ENCODE results near the gene SNX24.
"Not testable (repeated sequence)": the region's sequence is repeated elsewhere in the genome, so short reads cannot be mapped to it uniquely, and the experiment has no call there.

SNX24 gene

DNA sequence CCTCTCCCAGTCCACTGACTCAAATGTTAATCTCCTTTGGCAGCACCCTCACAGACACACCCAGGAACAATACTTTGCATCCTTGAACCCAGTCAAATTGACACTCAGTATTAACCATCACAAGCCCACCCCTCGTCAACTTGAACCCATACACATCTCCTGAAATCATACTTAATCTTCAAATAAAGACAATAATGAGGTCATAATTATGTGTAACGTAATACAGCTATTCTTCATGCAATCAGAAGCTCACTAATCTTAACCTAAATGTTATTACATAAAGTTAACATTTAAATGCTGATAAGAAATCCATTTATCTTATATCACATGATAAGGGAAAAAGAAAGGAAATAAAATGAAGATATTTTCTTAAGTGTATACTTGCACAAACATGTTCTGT lies 125.9 kb downstream of the SNX24 start:
- no peak for DNase-seq

DNA sequence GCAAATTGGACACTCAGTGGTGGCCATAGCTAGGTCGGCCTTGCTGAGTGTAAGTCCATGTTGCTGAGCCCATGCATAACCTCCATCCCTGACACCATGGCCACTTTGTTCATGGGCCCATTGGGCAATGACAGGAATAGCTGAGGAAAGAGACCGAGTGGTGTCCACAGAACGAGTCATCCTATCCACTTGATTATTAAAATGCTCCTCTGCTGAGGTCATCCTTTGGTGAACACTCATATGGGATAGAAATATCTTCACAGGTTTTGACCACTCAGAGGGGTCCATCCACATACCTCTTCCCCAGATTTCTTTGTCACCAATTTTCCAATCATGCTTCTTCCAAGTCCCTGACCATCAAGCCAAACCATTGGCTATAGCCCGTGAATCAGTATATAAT lies 127.5 kb downstream of the SNX24 start:
- no peak for DNase-seq

DNA sequence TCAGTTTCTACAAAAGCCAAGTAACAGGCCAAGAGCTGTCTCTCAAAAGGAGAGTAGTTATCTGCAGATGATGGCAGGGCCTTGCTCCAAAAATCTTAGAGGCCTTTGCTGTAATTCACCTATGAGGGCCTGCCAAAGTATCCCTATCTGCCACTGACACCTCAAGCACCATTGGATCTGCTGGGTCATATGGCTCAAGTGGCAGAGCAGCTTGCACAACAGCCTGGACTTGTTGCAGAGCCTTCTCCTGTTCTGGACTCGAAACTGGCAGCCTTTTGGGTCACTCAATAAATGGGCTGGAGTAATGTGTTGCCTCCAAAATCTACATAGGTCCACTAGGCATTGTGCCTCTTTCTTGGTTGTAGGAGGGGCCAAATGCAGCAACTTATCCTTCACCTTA lies 128.3 kb downstream of the SNX24 start:
- not testable (repeated sequence) for DNase-seq

DNA sequence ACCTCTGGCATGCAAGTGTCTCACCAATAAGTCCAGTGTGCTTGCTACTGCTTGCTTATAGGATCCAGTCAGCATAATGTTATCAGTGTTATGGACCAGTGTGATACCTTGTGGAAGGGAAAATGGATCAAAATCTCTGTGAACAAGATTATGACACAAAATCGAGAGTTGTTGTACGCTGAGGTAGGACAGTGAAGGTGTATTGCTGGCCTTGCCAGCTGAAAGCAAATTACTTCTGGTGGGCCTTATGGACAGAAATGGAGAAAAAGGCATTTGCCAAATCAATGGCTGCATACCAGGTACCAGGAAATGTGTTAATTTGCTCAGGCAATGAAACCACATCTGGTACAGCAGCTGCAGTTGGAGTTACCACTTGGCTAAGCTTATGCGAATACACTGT lies 128.8 kb downstream of the SNX24 start:
- not testable (repeated sequence) for DNase-seq

DNA sequence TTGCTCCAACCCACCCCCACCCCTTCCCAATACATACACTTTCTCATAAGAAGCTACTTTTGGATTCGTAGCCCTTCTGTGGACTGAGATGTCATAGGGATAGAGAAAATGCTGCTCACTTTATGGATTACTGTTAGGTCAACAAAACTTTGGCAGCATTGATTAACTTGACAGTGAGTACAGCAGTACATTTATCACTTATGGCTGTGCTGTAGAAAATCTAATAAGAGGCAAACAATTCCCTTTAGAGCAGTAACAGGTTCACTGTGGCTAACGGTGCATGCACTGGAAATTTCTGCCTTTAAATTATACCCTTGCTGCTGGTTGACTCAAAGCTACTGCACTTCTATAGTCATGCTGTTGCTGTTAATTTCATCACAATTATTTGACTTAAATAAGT lies 131.9 kb downstream of the SNX24 start:
- DNase-seq = no peak

DNA sequence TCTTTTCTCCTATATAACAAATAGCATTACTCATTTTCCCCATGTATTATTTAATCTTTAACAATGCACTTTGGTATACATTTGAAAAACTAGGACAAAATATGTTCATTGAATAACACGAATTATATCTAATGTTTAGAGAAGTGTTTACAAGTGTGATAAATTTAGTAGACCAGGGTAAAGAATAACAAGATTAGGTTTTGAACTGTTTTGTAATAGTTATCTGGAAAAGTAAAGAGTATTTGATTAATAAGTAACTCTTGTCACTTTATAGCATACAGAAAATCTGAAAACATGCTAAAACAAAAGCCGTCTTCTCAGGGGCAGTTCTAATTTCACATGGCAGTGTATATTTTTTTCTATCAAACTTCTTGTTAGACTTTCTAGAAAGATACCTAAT lies 132.7 kb downstream of the SNX24 start:
- no peak for DNase-seq

DNA sequence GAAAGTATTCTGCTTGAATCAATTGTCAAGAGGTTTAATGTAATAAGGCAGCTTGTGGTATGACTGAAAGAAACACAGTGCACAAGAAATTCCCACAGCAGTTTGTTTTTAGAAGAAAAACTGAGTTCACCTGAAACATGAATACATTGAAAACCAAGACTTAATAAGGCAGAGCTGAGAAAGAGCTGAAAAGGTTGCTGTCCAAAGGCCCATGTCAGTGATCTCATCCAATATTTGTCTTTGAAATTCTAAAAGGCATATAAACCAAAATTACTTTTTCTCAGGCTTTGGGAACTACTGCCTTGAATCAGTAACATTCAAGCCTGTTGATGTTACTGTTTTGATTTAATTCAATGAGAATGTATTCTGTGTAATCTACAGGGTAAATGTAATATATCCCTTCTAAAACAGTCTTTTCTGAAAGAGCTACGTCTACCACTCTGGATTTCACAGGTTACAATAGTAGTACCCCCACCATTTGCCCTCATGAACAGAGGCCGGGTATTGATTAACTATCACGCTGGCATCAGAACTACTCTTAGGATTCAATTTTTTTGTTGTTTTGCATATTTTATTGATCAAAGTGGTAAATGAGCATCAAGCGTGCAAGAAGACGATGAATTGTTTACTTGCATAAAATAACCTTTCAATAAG lies 133.4 kb downstream of the SNX24 start:
- no peak for DNase-seq

DNA sequence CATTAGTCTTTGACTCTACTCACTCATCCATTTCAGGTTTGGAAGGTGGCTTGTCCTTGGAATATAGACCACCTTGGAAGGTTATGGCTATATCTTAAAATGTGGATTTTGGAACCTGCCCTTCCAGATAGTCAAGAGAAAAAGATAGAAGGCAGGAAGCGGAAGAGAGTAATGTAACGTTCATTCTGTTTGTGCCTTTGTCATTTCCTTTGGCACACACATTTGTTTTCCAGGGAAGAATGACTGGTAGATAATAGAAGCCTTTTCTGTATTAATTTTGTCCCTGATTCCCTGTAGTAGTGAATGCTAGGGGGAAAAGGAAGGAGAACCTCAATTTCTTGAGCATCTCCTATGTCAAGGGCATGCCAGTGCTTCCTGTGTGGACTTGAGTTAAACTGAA lies 136.4 kb downstream of the SNX24 start:
- no peak for DNase-seq

DNA sequence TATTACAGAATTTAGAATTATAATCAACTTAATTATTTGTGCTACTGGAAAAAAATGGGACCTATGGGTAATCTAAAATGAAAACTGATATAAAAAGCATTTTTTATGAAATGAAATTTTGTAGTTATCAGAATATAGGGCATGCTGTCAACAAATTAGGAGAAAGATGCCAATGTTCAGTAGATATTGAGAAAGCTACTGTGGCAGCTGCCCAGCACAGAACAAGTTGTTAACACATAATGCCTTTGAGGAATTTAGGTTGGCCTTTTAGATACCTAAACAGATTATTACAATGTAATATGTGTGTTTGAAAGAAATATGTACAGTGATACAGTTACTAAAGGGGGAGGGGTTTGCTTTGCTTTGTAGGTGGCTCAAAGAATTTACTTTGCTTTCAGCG lies 137.0 kb downstream of the SNX24 start:
- DNase-seq = no peak

DNA sequence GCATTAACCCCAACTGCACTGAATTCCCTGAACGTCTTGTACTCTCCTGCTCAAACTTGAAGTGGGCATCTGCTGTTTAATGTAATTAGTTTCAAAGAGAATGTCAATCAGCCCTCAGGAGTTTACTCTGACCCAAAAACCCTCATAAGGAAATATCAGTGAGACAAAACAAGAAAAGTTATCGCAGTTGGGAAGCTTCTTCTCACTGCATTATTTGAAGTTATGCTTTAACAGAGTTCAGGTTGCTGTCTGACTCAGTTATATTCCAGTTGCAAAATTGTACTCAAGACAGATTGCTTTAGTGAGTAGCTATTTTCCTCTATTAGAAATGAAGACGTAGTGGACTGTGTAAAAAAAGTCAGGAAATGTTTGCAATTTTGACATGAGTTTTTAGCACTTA lies 139.0 kb downstream of the SNX24 start:
- DNase-seq = no peak

DNA sequence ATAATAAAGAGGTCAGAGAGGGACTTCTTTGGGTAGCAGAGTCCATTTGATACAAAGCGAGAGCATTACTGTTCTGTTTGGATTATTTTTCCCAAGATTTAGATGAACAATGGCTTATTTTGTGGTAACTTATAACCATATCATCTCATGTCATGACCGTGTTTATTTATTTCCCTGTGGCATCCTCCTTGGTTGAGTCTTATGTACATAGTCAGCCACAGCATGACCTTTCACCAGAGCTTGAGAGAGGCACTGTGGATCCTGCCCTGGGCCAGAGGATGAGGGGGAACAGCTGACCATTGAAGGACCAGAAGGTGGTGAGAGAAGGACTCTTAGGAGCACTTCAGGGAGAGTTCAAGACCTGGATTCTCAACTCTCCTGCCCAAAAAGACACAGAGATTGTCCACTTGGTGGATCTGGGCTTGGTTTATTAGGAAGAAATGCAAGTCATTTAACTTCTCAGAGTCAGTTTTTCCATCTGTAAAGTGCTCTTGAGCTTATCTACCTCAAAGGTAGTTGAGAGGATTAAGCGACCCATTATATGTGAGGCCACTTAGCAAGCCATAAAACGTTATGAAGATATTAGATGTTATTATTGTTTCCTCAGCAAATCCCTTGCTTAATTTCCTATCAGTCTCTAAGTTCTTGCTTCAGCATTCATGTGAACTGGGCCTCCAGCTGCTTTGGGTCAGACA lies 139.7 kb downstream of the SNX24 start:
- DNase-seq = no peak

DNA sequence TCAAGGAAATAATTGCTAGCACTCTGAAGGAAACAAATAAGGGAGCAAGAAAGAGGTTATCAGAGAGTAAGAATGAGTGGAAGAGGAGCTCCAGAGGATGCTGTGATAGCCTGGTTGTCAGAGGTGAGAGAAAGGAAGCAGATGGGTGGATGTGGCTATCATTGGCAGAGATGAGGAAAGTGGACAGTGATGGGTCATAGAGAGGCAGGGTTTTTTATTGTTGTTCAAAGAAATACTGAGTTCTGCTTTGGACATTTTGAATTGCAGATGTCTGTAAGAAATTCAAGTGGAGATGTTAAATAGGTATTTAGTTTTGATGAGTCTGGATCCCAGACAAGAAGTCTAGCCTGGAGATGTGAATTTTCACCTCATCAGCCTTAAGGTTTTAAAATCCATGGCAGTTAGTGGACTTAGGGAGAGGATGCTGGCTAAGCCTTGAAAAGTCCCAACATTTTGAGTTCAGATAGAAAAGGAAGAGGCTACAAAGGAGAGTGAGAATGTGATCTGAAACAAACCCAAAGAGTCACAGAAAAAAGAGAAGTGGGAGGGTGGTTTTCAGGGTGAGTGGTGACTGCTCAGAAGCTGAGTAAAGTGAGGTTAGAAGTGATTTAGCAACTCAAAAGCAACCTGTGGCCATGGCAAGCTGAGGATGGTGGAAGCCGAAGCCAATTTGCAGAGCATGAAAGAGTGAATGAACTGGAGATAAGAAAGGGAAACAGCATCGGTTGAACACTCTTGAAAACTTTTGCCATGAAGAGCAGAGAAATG lies 140.7 kb downstream of the SNX24 start:
- no peak for DNase-seq

DNA sequence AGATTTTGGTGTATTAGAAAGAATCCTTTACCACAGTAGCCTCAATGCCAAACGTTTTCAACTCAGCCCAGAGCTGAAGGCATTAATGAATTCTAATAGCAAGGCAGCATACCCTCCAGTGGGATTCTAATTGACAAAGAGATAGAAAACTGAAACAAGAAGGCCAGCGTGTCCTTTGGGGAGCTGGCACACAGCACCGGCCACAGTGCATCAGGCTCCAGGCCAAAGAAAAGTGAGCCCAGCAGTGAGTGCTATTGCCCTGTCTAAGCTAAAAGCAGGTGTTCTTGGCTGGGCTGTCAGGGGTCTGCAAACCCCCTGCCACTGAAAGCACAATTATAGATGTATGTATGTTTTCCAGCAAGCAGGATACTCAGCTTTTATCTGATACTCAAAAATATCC lies 150.7 kb downstream of the SNX24 start:
- DNase-seq = no peak

DNA sequence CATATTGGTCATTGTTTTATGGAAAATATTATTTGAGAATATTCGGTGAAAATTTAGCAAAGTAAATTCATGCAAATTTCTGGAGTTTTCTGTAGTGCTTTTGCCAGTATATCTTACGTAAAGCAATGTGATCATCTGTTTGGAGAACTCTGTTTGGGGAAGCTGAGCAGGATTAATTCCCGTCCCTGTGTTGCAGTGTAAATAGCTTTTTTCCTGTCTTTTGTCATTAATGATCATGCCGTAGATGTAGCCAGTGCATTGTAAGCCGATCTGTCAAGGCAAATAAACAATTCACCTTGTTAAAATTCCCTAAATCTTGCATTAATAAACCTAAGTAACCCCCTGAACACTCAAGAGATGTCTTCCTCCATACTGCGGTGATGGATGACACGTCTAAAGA lies 151.9 kb downstream of the SNX24 start:
- no peak for DNase-seq

DNA sequence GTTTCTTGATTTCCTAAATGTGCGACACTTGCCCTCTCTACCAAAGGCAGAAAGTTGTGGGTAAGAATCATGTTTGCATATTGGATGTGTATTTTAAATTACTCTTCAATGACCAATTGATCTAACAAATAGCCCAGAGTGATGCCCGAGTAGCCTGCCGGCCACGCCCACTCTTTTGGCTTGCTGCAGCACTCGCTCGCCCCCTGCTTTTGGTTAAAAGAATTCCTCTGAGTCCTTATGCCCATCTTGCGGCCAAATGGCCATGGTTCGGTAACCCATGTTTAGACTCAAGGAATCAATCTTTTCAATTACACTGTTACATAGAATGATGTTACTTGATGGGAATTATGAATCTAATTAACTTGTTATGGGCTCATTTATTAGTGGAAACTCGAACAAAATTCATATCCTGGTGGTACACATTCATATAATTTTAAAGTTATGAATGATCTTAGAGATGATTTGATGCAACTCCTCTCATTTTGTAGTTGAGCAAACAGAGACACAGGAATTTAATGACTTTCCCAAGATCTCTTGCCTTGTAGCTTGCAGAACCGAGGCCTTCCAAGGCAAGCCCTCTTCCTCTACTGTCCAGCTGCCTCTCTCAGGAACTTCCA lies 154.6 kb downstream of the SNX24 start:
- DNase-seq = peak; percentile 32

DNA sequence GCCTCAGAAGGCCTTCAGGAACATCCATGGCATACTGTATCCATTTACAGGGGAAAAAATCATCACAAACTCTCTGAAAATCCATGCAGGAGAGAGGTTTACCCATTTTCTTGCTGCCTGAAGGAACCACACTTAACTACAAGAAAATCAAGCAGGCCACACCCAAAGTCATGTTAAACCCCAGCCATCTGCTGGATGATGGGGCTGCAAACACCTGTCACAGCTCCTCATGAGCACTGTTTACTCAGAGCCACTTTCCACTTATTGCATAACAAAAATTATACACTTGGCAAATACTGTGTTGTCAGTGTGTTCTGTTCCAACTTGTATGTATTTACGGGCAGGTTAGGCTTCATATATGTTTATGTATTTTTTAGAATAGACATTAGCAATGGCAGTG lies 155.3 kb downstream of the SNX24 start:
- DNase-seq = no peak

DNA sequence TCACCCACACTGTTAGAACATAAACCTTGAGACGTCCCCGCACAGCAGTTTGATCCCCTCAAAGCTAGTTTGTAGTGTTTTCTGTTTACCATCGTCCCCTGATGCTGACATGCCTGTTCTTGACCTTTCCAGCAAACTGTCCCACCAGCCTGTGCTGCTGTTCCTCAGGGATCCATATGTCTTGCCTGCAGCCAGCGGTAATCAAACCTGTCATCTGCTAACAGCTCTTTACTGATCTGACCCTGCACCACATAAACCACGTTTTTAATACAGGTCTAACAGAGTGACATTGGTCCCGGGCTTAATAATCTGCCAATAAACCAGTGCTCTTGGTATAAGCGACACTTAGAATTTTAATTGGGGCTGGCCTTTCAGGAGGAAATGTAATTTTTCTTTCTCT lies 156.4 kb downstream of the SNX24 start:
- DNase-seq = no peak

DNA sequence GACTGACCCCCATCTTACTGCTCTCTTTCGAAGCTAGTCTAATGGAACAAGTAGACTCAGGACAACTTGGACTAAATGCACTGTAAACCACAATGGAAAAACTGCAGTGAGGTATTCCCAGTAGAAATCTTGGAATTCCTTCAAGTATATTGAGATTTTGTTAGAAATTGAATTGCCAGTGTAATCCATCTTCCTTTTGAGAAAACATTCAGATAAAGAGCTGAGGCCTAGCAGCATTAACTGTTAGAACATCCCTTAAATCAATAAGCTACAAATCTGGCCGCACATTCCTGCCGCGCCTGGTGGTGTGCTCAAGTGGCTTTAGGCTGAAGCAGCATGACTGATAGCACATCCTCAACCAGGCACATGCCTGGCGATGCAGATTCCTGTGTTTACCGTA lies 161.8 kb downstream of the SNX24 start:
- DNase-seq = no peak

DNA sequence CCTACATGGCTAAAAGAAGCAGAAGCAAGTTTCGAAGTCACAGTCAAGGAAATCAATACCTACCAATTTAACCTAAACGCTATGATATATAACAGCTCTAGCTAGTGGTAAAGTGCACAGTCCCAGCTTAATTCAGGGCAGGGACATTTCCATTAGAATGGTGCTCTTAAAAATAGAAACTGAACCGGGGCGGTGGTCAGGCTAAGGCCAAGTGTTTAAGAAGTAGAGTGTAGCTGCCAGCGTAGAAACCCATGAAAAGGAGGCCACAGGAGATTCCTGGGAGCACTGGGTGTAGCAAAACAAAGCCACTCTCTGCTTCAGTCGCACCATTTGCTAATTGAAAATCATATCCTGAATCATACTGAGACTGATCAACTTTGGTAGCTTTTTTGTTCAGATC lies 162.3 kb downstream of the SNX24 start:
- no peak for DNase-seq

DNA sequence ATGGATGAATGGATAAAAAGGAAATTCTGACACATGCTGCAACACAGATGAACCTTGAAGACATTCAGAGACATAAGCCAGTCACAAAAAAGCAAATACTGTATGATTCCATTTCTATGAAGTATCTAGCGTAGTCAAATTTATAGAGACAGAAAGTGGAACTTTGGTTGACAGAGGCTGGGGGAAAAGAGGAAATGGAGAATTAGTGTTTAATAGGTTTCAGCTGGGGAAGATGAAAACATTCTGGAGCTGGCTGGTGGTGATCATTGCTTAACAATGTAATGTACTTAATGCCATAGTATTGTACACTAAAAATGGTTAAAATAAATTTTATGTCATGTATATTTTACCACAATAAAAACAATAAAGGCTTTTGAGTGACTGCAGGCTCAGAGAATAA lies 166.9 kb downstream of the SNX24 start:
- DNase-seq = no peak

DNA sequence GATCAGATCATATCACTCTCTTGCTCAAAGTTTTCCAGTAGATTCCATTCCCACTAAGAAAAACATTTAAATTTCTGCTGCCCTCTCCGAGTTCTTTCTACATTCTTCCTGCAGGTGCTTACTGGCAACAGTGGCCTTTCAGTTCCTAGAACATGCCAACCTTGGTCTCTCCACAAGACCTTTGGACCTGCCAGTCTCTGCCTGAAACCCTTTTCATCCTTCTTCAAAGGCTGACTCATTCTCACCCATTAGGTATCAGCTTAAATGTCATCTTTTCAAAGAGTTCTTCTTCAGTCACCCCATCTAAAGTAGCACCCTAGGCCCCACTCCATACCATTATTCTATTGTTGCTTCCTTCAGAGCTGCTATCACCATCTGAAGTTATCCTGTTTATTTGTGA lies 169.3 kb downstream of the SNX24 start:
- DNase-seq = no peak

DNA sequence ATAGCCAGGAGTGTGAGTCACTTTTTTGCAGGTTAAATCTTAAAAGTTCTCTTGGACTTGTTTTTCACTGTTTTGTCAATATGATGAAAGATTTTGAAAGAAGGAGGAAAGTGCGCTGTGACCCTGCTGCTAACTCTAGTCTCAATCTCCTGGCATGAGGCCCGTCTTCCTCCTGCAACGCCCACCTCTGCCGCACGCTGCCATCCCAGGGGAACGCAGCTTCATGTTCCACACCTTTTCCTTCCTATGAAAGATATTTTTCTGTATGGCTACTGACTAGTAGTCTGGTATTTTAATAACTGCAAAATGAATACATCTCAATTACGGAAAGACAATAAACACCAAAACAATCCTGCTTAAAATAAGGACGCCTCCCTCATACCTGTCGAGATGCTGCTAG lies 182.8 kb downstream of the SNX24 start:
- no peak for DNase-seq

DNA sequence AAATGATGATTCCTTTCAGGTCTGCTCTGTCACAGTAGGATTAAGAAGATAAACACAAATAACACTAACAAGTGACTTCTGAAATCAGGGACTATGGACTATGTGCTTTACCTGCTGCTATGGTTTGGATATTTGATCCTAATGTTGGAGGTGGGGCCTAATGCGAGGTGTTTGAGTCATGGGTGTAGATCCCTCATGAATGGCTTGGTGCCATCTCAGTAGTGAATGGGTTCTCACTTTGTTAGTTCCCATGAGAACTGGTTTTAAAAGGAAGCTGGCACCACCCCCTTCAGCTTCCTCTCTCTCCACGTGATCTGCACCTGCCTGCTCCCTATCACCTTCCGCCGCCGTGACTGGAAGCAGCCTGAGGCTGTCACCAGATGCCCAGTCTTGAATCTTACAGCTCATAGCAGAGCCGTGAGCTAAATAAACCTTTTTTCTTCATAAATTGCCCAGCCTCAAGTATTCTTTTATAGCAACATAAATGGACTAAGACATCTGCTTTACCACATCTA lies 187.8 kb downstream of the SNX24 start:
- DNase-seq = no peak
